ENCODE results near the gene VSIG4. TPM values are rescaled to one million over a fixed set of nuclear protein-coding genes. Genes with fewer than 3 reads are reported as not detected.

VSIG4 gene
- total RNA-seq, 1 donor from 2014 or later, result 0.54 TPM

- no peak for TF ChIP-seq CTCF (IDR thresholded peaks at IDR 0.05; ENCODE audit: insufficient read depth, low read length, poor library complexity, severe bottlenecking)
These were observed 24.6 kb downstream of the VSIG4 start for GRCh38 chrX:66015152-66015831.

DNA sequence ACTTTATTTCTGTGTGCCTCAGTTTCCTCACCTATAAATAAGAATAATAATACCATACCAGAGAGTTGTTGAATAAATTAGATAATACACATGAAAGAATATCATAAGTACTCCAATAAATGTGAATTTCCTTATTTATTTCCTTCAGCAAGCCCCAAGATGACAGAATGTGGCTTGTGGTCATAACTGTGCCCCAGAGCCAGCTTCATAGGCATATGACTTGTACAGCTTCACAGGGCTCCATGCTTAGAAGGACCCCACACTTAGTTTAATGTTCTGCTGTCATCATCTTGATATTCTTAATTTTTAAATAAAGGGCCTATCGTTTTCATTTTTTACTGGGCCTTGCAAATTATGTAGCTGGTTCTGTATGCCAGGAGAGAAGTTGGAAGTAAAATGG lies 25.3 kb downstream of the VSIG4 start:
- Histone ChIP-seq H3K36me3 (ENCODE audit: control insufficient read depth, insufficient read depth, low read length) (no peaks in the 10 kb centered on the region), H3K4me3 (ENCODE audit: low read depth, low read length) (no peak overlapping the region), H3K27me3 (ENCODE audit: control insufficient read depth, insufficient read depth, low read length) (no peaks in the 10 kb centered on the region)
- no peak for DNase-seq (ENCODE audit: low read depth)
- no peak for TF ChIP-seq CTCF (IDR thresholded peaks at IDR 0.05; ENCODE audit: insufficient read depth, low read length, poor library complexity, severe bottlenecking)

More at GRCh38 chrX:66015152-66015831, 24.6 kb downstream of the VSIG4 start:
- no peak for DNase-seq (ENCODE audit: low read depth)
- Histone ChIP-seq H3K27me3 (ENCODE audit: control insufficient read depth, insufficient read depth, low read length) (no peaks in the 10 kb centered on the region), H3K4me3 (ENCODE audit: low read depth, low read length) (no peak overlapping the region), H3K36me3 (ENCODE audit: control insufficient read depth, insufficient read depth, low read length) (no peaks in the 10 kb centered on the region)

DNA sequence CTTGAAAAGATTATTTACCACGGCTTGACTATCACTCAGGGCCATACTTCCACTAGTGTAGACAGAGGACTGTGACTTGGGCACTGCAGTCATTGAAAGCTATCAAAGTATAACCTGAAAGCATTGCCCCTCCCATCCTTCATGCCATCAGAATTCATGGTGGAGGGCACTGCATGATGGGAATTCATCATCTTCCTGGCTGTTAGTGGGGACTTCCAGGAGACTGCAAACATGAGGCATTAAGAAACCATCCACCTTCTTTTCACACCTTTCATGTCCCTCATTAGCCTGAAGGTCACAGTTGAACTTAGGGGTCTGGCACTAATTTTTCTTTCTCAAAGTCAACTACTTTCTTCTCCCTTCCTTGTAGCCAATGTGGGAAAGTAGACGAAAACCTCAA lies 25.8 kb downstream of the VSIG4 start:
- Histone ChIP-seq H3K27me3 (ENCODE audit: control insufficient read depth, insufficient read depth, low read length) (no peaks in the 10 kb centered on the region), H3K36me3 (ENCODE audit: control insufficient read depth, insufficient read depth, low read length) (no peaks in the 10 kb centered on the region), H3K4me3 (ENCODE audit: low read depth, low read length) (no peak overlapping the region)
- no peak for TF ChIP-seq CTCF (IDR thresholded peaks at IDR 0.05; ENCODE audit: insufficient read depth, low read length, poor library complexity, severe bottlenecking)
- DNase-seq (ENCODE audit: low read depth), result no peak

GRCh38 chrX:66013194-66013816 lies 26.6 kb downstream of the VSIG4 start:
- no peak for DNase-seq (ENCODE audit: low read depth)
- H3K4me3 ChIP-seq (ENCODE audit: low read depth, low read length), result no peak overlapping the region
- no peak for TF ChIP-seq CTCF (IDR thresholded peaks at IDR 0.05; ENCODE audit: insufficient read depth, low read length, poor library complexity, severe bottlenecking)
- no peaks in the 10 kb centered on the region for H3K27me3 ChIP-seq (ENCODE audit: control insufficient read depth, insufficient read depth, low read length)
- no peaks in the 10 kb centered on the region for H3K36me3 ChIP-seq (ENCODE audit: control insufficient read depth, insufficient read depth, low read length)

GRCh38 chrX:66012094-66012534 lies 27.8 kb downstream of the VSIG4 start:
- no peak overlapping the region for H3K4me3 ChIP-seq (ENCODE audit: low read depth, low read length)
- TF ChIP-seq CTCF (IDR thresholded peaks at IDR 0.05; ENCODE audit: insufficient read depth, low read length, poor library complexity, severe bottlenecking), result no peak
- no peaks in the 10 kb centered on the region for H3K27me3 ChIP-seq (ENCODE audit: control insufficient read depth, insufficient read depth, low read length)
- DNase-seq (ENCODE audit: low read depth), result no peak
- no peaks in the 10 kb centered on the region for H3K36me3 ChIP-seq (ENCODE audit: control insufficient read depth, insufficient read depth, low read length)
